Calu3 (cell line): ENCODE results near the gene MTG1. TPM values are rescaled to one million over a fixed set of nuclear protein-coding genes. Genes with fewer than 3 reads are reported as not detected.
"Not testable (repeated sequence)": the region's sequence is repeated elsewhere in the genome, so short reads cannot be mapped to it uniquely, and the experiment has no call there.

Source experiments
- BruUV-seq: library from RNA; stranded (reverse); fragments of 400-500 nt; replicated peaks from 2 replicates; lab custom pipeline; 2021; lab: Mats Ljungman, UMichigan
- CTCF ChIA-PET: fragments of 300-600 bp; sonication (Branson Sonifier 250); formaldehyde crosslinking; loops from one replicate; lab custom pipeline; 2022; ENCODE audit warnings: antibody characterized with exemption; lab: Charles Lee
- DNase-seq: peaks from one replicate; pipeline ENCODE4 v3.0.0; 2022
- H3K27ac Mint-ChIP-seq: one replicate; pipeline ENCODE4 v1.8.0; 2022; ENCODE audit warnings: mixed read lengths; ENCODE audit not compliant: unreplicated experiment
- H3K27me3 Mint-ChIP-seq: one replicate; pipeline ENCODE4 v1.8.0; 2022; ENCODE audit warnings: mixed read lengths; ENCODE audit not compliant: unreplicated experiment
- H3K36me3 Mint-ChIP-seq: one replicate; pipeline ENCODE4 v1.8.0; 2022; ENCODE audit warnings: mild to moderate bottlenecking, moderate library complexity, mixed read lengths; ENCODE audit not compliant: insufficient read depth, unreplicated experiment
- H3K4me1 Mint-ChIP-seq: one replicate; pipeline ENCODE4 v1.8.0; 2022; ENCODE audit warnings: mild to moderate bottlenecking, low read depth, mixed read lengths; ENCODE audit not compliant: unreplicated experiment
- H3K4me3 Mint-ChIP-seq: one replicate; pipeline ENCODE4 v1.8.0; 2022; ENCODE audit warnings: mild to moderate bottlenecking, low read depth, moderate library complexity, mixed read lengths; ENCODE audit not compliant: unreplicated experiment
- H3K9me3 Mint-ChIP-seq: one replicate; pipeline ENCODE4 v1.8.0; 2022; ENCODE audit warnings: low read depth, mixed read lengths; ENCODE audit not compliant: unreplicated experiment
- CTCF ChIP-seq: fragments of 200-600 bp; IDR thresholded peaks from one replicate; pipeline ENCODE4 v1.8.0; 2022; ENCODE audit warnings: antibody characterized with exemption; ENCODE audit not compliant: unreplicated experiment
- intact Hi-C: fragments of 100-400 bp; cut with micrococcal nuclease; formaldehyde crosslinking; loops from one replicate; pipeline ENCODE4 v1.10.0; 2022; ENCODE audit not compliant: unreplicated experiment
- total RNA-seq: library from RNA; stranded (reverse); gene quantifications from 2 replicates; pipeline ENCODE4 v1.2.3, GENCODE V29; 2022

MTG1 gene
- total RNA-seq, 1 experiment from 2014 or later = 39.5 TPM

GRCh38 chr10:133370030-133370786 lies 23.7 kb upstream of the MTG1 start:
- TSS peak; percentile 23 for BruUV-seq
- TF ChIP-seq CTCF = no peak
- Mint-ChIP-seq H3K27me3 (no peaks in the 10 kb centered on the region), H3K4me1 (peaks cover 9% of the 10 kb centered on the region), H3K36me3 (peaks cover 12% of the 10 kb centered on the region), H3K27ac (no peak overlapping the region), H3K9me3 (no peaks in the 10 kb centered on the region), H3K4me3 (no peak overlapping the region)
- intact Hi-C loops = no loop called here
- DNase-seq = no peak
- CTCF ChIA-PET = no interaction called here

GRCh38 chr10:133372507-133372906 lies 21.4 kb upstream of the MTG1 start:
- Mint-ChIP-seq H3K36me3 (peaks cover 12% of the 10 kb centered on the region), H3K4me3 (peak overlapping the region; percentile 92), H3K27ac (no peak overlapping the region), H3K4me1 (peaks cover 9% of the 10 kb centered on the region), H3K27me3 (no peaks in the 10 kb centered on the region), H3K9me3 (no peaks in the 10 kb centered on the region)
- no peak for TF ChIP-seq CTCF
- DNase-seq = no peak
- no TSS peak for BruUV-seq
- intact Hi-C loops = no loop called here
- CTCF ChIA-PET = no interaction called here

GRCh38 chr10:133373174-133374090 lies 20.5 kb upstream of the MTG1 start, which contains the start of gene ECHS1:
Gene ECHS1 (minus strand): TSS chr10:133373354. CDS start chr10:133373333, 21 bp downstream.
- BruUV-seq = no TSS peak
- peak within 1 kb of the TSS; percentile 69 for H3K27ac Mint-ChIP-seq
- peak; percentile 94 for DNase-seq
- no peaks in the 10 kb centered on the region for H3K9me3 Mint-ChIP-seq
- H3K4me3 Mint-ChIP-seq = peak within 1 kb of the TSS; percentile 92
- H3K4me1 Mint-ChIP-seq = peaks cover 9% of the 10 kb centered on the region
- intact Hi-C loops = no loop called here
- CTCF ChIA-PET = no interaction called here
- peaks cover 11% of the 10 kb centered on the region for H3K36me3 Mint-ChIP-seq
- no peaks in the 10 kb centered on the region for H3K27me3 Mint-ChIP-seq
- no peak for TF ChIP-seq CTCF

- CTCF ChIA-PET = no interaction called here
- Mint-ChIP-seq H3K27ac (no peak overlapping the region), H3K36me3 (peaks cover 23% of the 10 kb centered on the region), H3K27me3 (no peaks in the 10 kb centered on the region), H3K4me3 (no peak overlapping the region), H3K9me3 (no peaks in the 10 kb centered on the region), H3K4me1 (peaks cover 9% of the 10 kb centered on the region)
- intact Hi-C loops = no loop called here
- TF ChIP-seq CTCF = no peak
- BruUV-seq = no TSS peak
- DNase-seq = no peak
These were observed 18.4 kb upstream of the MTG1 start for GRCh38 chr10:133375357-133376115.

- intact Hi-C loops = not testable (repeated sequence)
These were observed 17.8 kb upstream of the MTG1 start for GRCh38 chr10:133376183-133376582.

More at GRCh38 chr10:133376183-133376582, 17.8 kb upstream of the MTG1 start:
- H3K27ac Mint-ChIP-seq, BruUV-seq, CTCF ChIA-PET, H3K27me3 Mint-ChIP-seq, H3K4me1 Mint-ChIP-seq, H3K4me3 Mint-ChIP-seq, H3K9me3 Mint-ChIP-seq, DNase-seq: not testable (repeated sequence)
- peaks cover 23% of the 10 kb centered on the region for H3K36me3 Mint-ChIP-seq
